ENCODE measurements around the gene PELI3. TPM values are rescaled to one million over a fixed set of nuclear protein-coding genes. Genes with fewer than 3 reads are reported as not detected.

PELI3 gene
- total RNA-seq, 4 donors from 2014 or later: 14.4 to 26.4 (median 20.4) TPM

DNA sequence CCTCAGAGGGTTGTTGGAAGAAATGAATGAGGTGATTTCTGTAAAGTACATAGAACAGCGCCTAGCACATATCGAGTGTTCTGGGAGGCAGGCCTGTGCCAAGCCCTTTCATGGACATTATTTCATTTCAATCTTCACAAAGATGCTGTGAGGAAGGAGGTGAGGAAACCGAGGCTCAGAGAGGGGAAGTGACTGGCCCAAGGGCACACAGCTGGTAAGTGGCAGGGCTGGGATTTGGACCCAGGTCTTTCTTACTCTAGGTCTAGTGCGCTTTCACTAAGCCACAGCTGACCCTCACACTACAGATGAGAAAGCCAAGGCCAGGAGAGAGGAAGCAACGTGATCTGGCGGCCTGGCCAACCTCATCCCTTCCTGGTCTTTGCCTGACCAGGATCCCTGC lies 2.0 kb downstream of the PELI3 start:
- no peaks in the 10 kb centered on the region for H3K27me3 ChIP-seq
- H3K27ac ChIP-seq: no peak overlapping the region
- TF ChIP-seq POLR2A (IDR thresholded peaks at IDR 0.05) (no peak), EP300 (IDR thresholded peaks at IDR 0.05) (no peak)
- TF ChIP-seq, protein P1, sequence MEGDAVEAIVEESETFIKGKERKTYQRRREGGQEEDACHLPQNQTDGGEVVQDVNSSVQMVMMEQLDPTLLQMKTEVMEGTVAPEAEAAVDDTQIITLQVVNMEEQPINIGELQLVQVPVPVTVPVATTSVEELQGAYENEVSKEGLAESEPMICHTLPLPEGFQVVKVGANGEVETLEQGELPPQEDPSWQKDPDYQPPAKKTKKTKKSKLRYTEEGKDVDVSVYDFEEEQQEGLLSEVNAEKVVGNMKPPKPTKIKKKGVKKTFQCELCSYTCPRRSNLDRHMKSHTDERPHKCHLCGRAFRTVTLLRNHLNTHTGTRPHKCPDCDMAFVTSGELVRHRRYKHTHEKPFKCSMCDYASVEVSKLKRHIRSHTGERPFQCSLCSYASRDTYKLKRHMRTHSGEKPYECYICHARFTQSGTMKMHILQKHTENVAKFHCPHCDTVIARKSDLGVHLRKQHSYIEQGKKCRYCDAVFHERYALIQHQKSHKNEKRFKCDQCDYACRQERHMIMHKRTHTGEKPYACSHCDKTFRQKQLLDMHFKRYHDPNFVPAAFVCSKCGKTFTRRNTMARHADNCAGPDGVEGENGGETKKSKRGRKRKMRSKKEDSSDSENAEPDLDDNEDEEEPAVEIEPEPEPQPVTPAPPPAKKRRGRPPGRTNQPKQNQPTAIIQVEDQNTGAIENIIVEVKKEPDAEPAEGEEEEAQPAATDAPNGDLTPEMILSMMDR (IDR thresholded peaks at IDR 0.05): no peak
- peaks cover 0 to 22% (median 7%) of the 10 kb centered on the region in 4 donors for H3K4me1 ChIP-seq
- H3K4me3 ChIP-seq: no peak overlapping the region
- peaks cover 0 to 37% (median 0%) of the 10 kb centered on the region in 3 donors for H3K36me3 ChIP-seq
- DNase-seq (ENCODE audit: low spot score in 2 of 2): no peak
- 90 to 92% methylated on average over 6 of the region's 6 CpGs for WGBS, 2 donors
- no peaks in the 10 kb centered on the region for H3K9me3 ChIP-seq

DNA sequence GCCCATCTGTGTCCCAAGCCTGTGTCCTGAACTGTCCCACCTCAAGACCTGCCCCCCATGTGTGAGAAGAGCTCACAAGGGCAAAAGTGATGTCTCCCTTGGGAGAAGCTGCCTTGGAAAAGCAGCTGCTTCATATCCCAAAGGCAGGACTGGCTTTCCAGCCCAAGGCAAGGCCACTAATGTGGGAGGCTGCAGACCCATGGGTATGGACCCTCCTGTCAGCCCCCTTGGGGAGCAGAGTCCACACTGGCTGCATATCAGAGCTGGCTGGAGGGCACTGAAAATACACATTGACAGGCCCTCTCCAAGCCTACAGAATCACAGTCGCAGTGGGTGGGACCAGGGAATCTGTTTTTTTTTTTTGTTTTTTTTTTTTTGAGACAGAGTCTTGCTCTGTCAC lies 2.7 kb downstream of the PELI3 start:
- Histone ChIP-seq H3K4me1 (peaks cover 0 to 22% (median 7%) of the 10 kb centered on the region in 4 donors), H3K9me3 (no peaks in the 10 kb centered on the region), H3K27ac (no peak overlapping the region), H3K4me3 (no peak overlapping the region), H3K36me3 (peaks cover 0 to 45% (median 0%) of the 10 kb centered on the region in 3 donors), H3K27me3 (no peaks in the 10 kb centered on the region)
- WGBS, 2 donors: 90 to 95% methylated on average over 1 of the region's 1 CpG
- no peak for DNase-seq (ENCODE audit: low spot score in 2 of 2)
- no peak for TF ChIP-seq EP300 (IDR thresholded peaks at IDR 0.05)
- TF ChIP-seq, protein P1 (IDR thresholded peaks at IDR 0.05): no peak
- TF ChIP-seq POLR2A (IDR thresholded peaks at IDR 0.05): no peak

DNA sequence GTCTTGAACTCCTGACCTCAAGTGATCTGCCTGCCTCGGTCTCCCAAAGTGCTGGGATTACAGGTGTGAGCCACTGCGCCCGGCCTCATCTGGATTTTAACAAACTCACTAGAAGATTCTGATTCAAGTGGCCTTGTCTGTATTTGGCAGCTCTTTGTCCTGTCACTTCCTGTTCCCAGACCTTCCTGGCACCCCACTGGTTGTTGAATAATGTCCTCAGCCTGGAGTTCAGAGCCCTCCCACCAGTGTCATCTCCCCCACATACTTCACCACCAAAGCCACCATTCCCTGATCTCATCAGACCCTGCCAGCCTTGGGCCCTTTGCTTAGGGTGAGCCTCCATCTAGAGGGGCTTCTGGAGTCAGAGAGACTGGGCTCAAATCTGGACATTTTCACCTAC lies 3.3 kb downstream of the PELI3 start:
- no peak for DNase-seq (ENCODE audit: low spot score in 2 of 2)
- TF ChIP-seq, protein P1 (IDR thresholded peaks at IDR 0.05): no peak
- no peak for TF ChIP-seq EP300 (IDR thresholded peaks at IDR 0.05)
- H3K27me3 ChIP-seq: no peaks in the 10 kb centered on the region
- H3K4me3 ChIP-seq: no peak overlapping the region
- WGBS, 2 donors: 92 to 93% methylated on average over 3 of the region's 3 CpGs
- no peaks in the 10 kb centered on the region for H3K9me3 ChIP-seq
- H3K4me1 ChIP-seq: peaks cover 0 to 22% (median 7%) of the 10 kb centered on the region in 4 donors
- no peak overlapping the region for H3K27ac ChIP-seq
- H3K36me3 ChIP-seq: peaks cover 0 to 50% (median 0%) of the 10 kb centered on the region in 3 donors

DNA sequence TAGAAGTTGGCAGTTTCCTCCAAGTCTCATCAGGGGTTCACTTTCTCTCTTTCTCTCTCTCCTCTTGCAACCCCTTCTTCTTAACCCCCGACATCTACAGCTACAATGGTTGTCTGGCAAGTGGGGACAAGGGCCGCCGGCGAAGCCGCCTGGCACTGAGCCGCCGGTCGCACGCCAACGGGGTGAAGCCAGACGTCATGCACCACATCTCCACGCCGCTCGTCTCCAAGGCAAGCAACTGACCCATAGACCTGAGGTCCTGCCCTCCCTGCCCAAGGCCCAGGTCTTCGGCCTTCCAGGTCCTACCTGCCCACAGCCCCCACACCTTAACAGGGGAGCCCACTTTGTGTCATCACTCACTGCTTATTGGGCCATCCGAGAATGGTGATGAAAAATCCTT lies 4.4 kb downstream of the PELI3 start:
- H3K36me3 ChIP-seq: peaks cover 0 to 62% (median 0%) of the 10 kb centered on the region in 3 donors

DNA sequence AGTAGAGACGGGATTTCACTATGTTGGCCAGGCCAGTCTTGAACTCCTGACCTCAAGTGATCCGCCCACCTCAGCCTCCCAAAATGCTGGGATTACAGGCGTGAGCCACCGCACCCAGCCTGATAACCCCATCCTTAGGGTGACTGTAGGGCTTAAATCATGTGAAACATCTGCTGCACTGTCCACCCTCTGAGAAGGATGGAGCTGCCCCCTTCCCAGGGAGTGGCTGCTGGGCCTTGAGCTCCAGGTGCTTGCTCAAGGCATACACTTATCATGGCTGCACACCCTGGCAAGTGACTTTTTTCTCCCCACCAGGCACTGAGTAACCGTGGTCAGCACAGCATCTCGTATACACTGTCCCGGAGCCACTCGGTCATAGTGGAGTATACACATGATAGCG lies 5.3 kb downstream of the PELI3 start:
- Histone ChIP-seq H3K27me3 (no peaks in the 10 kb centered on the region), H3K36me3 (peaks cover 0 to 66% (median 0%) of the 10 kb centered on the region in 3 donors), H3K27ac (no peak overlapping the region), H3K4me3 (no peak overlapping the region), H3K9me3 (no peaks in the 10 kb centered on the region), H3K4me1 (peaks cover 0 to 15% (median 7%) of the 10 kb centered on the region in 4 donors)
- no peak for DNase-seq (ENCODE audit: low spot score in 2 of 2)
- WGBS, 2 donors: 87 to 89% methylated on average over 9 of the region's 9 CpGs
- TF ChIP-seq POLR2A (IDR thresholded peaks at IDR 0.05): no peak
- no peak for TF ChIP-seq EP300 (IDR thresholded peaks at IDR 0.05)
- TF ChIP-seq, protein P1 (IDR thresholded peaks at IDR 0.05): no peak

More for the DNA sequence above, 4.4 kb downstream of the PELI3 start:
- 91 to 98% methylated on average over 16 of the region's 16 CpGs for WGBS, 2 donors
- no peak for TF ChIP-seq EP300 (IDR thresholded peaks at IDR 0.05)
- TF ChIP-seq POLR2A (IDR thresholded peaks at IDR 0.05): no peak
- TF ChIP-seq, protein P1 (IDR thresholded peaks at IDR 0.05): no peak
- DNase-seq (ENCODE audit: low spot score in 2 of 2): no peak
- no peak overlapping the region for H3K4me3 ChIP-seq
- no peaks in the 10 kb centered on the region for H3K27me3 ChIP-seq
- no peaks in the 10 kb centered on the region for H3K9me3 ChIP-seq
- H3K27ac ChIP-seq: no peak overlapping the region
- H3K4me1 ChIP-seq: peaks cover 0 to 18% (median 7%) of the 10 kb centered on the region in 4 donors
